ENCODE measurements around the gene TBKBP1.

Gene TBKBP1

DNA sequence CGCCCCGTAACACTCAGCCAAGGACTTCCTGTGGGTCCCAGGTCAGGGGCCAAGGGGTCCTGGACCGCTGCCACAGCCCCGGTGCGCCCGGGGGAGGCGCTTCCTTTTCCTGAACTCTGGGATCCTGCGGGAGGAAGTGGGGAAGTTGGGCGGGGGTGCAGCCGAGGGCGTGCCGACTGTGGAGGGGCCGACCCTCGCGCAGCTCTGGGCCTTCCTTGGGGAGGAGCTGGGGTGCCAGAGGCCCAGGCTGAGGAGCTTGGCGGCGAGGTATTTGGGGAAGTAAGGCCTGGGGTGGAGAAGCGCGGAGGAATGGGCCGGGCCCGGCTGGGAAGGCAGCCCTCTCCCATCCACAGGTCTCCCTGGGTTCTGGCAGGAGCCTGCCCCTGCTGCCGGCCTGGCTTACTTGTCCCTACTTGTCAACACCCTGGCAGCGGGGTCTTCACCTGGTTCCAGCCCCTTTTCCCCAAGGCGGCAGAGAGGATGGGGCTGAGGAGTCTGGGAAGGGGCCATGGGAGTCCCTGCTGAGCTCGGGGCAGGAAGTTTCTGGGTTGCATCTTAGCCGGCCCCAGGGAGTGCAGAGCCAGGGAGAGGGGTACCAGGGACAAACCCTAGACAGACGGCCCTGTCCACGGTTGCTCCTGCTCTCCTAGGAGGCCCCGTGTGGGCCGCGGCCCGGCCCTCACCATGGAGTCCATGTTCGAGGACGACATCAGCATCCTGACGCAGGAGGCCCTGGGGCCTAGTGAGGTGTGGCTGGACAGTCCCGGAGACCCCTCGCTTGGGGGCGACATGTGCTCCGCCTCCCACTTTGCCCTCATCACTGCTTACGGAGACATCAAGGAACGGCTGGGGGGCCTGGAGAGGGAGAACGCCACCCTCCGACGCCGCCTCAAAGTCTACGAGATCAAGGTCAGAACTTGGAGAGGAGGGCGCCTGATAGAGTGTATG, 1.7 kb downstream of the TBKBP1 start:
- Mint-ChIP-seq H3K4me3 (peak overlapping the region; percentile 92 to 96 (median 92)), H3K36me3 (ENCODE audit: low read depth) (peaks cover 14% of the 10 kb centered on the region), H3K27me3 (ENCODE audit: low read depth) (no peaks in the 10 kb centered on the region), H3K9me3 (no peaks in the 10 kb centered on the region), H3K27ac (peak overlapping the region; percentile 92 to 98 (median 95)), H3K4me1 (peaks cover 38% of the 10 kb centered on the region)
- no peak for TF ChIP-seq CTCF (IDR thresholded peaks at IDR 0.05; ENCODE audit: unreplicated experiment in 3 of 3)

DNA sequence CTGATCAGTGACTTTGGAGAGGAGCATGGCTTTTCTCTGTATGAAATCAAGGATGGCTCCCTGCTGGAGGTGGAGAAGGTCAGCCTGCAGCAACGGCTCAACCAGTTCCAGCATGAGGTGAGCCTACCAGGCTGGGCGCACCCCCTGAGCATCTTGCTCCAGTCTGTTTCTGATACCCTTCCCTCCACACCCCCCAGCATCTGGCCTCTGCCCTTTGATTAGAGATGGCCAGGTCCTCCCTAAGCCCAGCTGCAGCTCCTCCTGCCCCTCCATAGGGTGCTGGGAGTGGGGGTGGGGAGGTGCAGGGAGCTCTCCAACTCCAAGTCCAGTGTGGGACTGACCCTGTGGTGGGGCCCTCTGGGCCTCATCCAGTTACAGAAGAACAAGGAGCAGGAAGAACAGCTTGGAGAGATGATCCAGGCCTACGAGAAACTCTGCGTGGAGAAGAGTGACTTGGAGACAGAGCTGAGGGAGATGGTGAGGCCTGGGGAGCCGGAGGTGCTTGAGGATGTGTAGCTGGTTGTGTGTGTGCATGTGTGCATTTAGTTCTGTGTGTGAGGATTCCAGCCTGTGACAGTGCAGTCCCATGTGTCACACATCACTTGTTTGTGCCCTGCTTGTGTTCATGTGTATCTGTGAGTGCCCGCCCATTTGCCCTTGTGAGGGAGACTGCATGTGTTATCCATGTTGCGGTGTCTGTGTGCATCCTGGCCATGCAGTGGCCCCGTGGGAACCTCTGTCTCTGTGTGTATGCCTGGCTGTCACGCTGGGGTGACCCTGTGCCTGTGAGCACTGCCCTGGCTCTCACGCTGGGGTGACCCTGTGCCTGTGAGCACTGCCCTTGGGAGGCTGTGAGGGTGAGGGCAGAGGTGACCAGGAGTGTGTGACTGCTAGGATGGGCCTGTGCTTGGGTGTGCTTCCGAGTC, 3.0 kb downstream of the TBKBP1 start:
- no peaks in the 10 kb centered on the region for H3K9me3 Mint-ChIP-seq
- peak overlapping the region; percentile 40 to 92 (median 76) for H3K27ac Mint-ChIP-seq
- peaks cover 41% of the 10 kb centered on the region for H3K4me1 Mint-ChIP-seq
- H3K36me3 Mint-ChIP-seq (ENCODE audit: low read depth) = peaks cover 18% of the 10 kb centered on the region
- no peaks in the 10 kb centered on the region for H3K27me3 Mint-ChIP-seq (ENCODE audit: low read depth)
- H3K4me3 Mint-ChIP-seq = peak overlapping the region; percentile 92 to 96 (median 92)
- no peak for TF ChIP-seq CTCF (IDR thresholded peaks at IDR 0.05; ENCODE audit: unreplicated experiment in 3 of 3)

- Mint-ChIP-seq H3K27ac (no peak overlapping the region), H3K9me3 (no peaks in the 10 kb centered on the region), H3K36me3 (ENCODE audit: low read depth) (peaks cover 18% of the 10 kb centered on the region), H3K4me3 (peak overlapping the region; percentile 34 to 42 (median 38)), H3K4me1 (peaks cover 35% of the 10 kb centered on the region), H3K27me3 (ENCODE audit: low read depth) (no peaks in the 10 kb centered on the region)
- TF ChIP-seq CTCF (IDR thresholded peaks at IDR 0.05; ENCODE audit: unreplicated experiment in 3 of 3) = no peak
Observed at GRCh38 chr17:47697906-47698711, 4.1 kb downstream of the TBKBP1 start.

DNA sequence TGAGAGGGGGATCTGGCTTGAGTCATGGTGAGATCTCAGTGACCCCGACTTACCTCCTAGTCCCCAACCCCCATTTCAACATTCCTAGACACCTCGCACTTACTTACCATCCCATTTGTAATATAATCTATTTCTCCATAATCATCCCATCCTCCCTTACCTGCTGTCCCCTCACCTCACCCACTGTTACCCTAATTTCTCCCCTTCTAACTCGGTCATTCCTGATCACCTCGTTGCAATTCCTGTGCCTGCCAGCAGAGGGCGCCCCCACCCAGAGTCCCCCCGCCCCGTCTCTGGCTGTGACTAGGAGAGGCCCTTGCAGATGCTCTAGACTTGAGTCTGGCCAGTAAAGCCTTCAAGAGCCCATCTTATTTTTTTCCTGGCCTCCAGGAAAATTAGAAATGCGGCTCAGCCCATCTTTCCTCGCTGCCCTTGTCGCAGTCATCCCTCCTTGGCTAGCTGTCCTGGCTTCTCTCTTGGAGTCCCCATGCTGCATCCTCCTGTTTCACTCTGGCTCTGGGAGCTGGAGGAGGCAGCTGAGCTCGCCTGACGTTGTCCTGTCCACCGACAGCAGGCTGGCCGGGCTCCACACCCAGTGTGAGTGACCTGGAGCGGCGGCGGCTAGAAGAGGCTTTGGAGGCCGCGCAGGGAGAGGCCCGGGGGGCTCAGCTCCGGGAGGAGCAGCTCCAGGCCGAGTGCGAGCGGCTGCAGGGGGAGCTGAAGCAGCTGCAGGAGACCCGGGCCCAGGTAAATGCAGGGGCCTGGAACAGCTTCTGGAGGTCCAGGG, 5.0 kb downstream of the TBKBP1 start:
- Mint-ChIP-seq H3K4me3 (peak overlapping the region; percentile 34 to 57 (median 48)), H3K27me3 (ENCODE audit: low read depth) (no peaks in the 10 kb centered on the region), H3K4me1 (peaks cover 30% of the 10 kb centered on the region), H3K36me3 (ENCODE audit: low read depth) (peaks cover 18% of the 10 kb centered on the region), H3K27ac (peak overlapping the region in 1 of 3 experiments; percentile 54), H3K9me3 (no peaks in the 10 kb centered on the region)
- peak; percentile 94 to 96 (median 94) for TF ChIP-seq CTCF (IDR thresholded peaks at IDR 0.05; ENCODE audit: unreplicated experiment in 3 of 3)

- no peaks in the 10 kb centered on the region for H3K9me3 Mint-ChIP-seq
- no peak overlapping the region for H3K27ac Mint-ChIP-seq
- no peak for TF ChIP-seq CTCF (IDR thresholded peaks at IDR 0.05; ENCODE audit: unreplicated experiment in 3 of 3)
- no peaks in the 10 kb centered on the region for H3K27me3 Mint-ChIP-seq (ENCODE audit: low read depth)
- H3K4me3 Mint-ChIP-seq = peak overlapping the region in 1 of 3 experiments; percentile 48
- peaks cover 32% of the 10 kb centered on the region for H3K4me1 Mint-ChIP-seq
- peaks cover 19% of the 10 kb centered on the region for H3K36me3 Mint-ChIP-seq (ENCODE audit: low read depth)
Observed at GRCh38 chr17:47699536-47699840, 5.5 kb downstream of the TBKBP1 start.

All from nephron (organoid).